Esophagus (tissue), 2 donors: Measurements from ENCODE around the gene MRTFB. TPM values are rescaled to one million over a fixed set of nuclear protein-coding genes. Genes with fewer than 3 reads are reported as not detected.

Experiments
- H3K27ac ChIP-seq, 2 donors: one replicate each; pipeline ENCODE4 v1.5.1; 2013; ENCODE audit warnings: low read depth in 2 of 2, mild to moderate bottlenecking in 2 of 2, inconsistent platforms in 1 of 2, low read length in 1 of 2, moderate library complexity in 1 of 2
- H3K27me3 ChIP-seq, 2 donors: one replicate each; pipeline ENCODE4 v1.6.1; 2013; ENCODE audit warnings: low read length in 2 of 2, control low read depth in 1 of 2, mild to moderate bottlenecking in 1 of 2; ENCODE audit not compliant: insufficient read depth in 2 of 2, control insufficient read depth in 1 of 2
- H3K36me3 ChIP-seq, 2 donors: one replicate each; pipeline ENCODE4 v1.6.1; 2013; ENCODE audit warnings: low read length in 1 of 2; ENCODE audit not compliant: control insufficient read depth in 2 of 2, insufficient read depth in 2 of 2
- H3K4me1 ChIP-seq, 2 donors: one replicate each; pipeline ENCODE4 v1.6.1; 2013; ENCODE audit warnings: low read length in 1 of 2; ENCODE audit not compliant: control insufficient read depth in 2 of 2, insufficient read depth in 2 of 2
- H3K4me3 ChIP-seq, 2 donors: one replicate each; pipeline ENCODE4 v1.5.1; 2013; ENCODE audit warnings: low read length in 2 of 2, mild to moderate bottlenecking in 2 of 2, low read depth in 1 of 2, moderate library complexity in 1 of 2
- H3K9me3 ChIP-seq, 2 donors: one replicate each; pipeline ENCODE4 v1.6.1; 2013; ENCODE audit warnings: mild to moderate bottlenecking in 2 of 2, low read depth in 1 of 2, low read length in 1 of 2, moderate library complexity in 1 of 2; ENCODE audit not compliant: control insufficient read depth in 2 of 2, insufficient read depth in 1 of 2
- WGBS, 2 donors: extraction: QIAGEN DNeasy Blood & Tissue Kit; methylation state at CpG; one replicate each; pipeline ENCODE4 v1.1.7; 2013; 5-methylcytosine and 5-hydroxymethylcytosine counted together
- polyA plus RNA-seq, 2 donors: library from polyadenylated mRNA; stranded (reverse); fragments of 200-250 nt; gene quantifications; one replicate each; pipeline ENCODE4 v1.2.3, GENCODE V29; 2013
- donor health status: healthy with polysubstance abuse.
- donor health status: Bipolar disorder and iron deficiency.

The MRTFB gene
- polyA plus RNA-seq, 2 donors: 5.4 to 7.1 TPM

DNA sequence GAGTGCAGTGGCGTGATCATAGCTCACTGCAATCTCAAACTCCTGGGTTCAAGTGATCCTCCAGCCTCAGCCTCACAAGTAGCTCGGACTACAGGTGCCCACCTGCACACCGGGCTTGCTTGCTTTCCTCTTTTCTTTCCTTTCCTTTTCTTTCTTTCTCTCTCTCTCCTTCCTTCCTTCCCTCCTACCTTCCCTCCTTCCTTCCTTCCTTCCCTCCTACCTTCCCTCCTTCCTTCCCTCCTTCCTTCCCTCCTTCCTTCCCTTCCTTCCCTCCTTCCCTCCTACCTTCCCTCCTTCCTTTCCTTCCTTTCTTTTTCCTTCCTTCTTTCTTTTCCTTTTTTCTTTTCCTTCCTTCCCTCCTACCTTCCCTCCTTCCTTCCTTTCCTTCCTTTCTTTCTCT, 225.5 kb downstream of the MRTFB start:
- Histone ChIP-seq H3K27ac (no peak overlapping the region), H3K4me3 (no peak overlapping the region), H3K4me1 (no peaks in the 10 kb centered on the region), H3K36me3 (no peaks in the 10 kb centered on the region), H3K27me3 (no peaks in the 10 kb centered on the region), H3K9me3 (no peaks in the 10 kb centered on the region)
- WGBS, 2 donors: 98% methylated on average over 3 of the region's 3 CpGs

DNA sequence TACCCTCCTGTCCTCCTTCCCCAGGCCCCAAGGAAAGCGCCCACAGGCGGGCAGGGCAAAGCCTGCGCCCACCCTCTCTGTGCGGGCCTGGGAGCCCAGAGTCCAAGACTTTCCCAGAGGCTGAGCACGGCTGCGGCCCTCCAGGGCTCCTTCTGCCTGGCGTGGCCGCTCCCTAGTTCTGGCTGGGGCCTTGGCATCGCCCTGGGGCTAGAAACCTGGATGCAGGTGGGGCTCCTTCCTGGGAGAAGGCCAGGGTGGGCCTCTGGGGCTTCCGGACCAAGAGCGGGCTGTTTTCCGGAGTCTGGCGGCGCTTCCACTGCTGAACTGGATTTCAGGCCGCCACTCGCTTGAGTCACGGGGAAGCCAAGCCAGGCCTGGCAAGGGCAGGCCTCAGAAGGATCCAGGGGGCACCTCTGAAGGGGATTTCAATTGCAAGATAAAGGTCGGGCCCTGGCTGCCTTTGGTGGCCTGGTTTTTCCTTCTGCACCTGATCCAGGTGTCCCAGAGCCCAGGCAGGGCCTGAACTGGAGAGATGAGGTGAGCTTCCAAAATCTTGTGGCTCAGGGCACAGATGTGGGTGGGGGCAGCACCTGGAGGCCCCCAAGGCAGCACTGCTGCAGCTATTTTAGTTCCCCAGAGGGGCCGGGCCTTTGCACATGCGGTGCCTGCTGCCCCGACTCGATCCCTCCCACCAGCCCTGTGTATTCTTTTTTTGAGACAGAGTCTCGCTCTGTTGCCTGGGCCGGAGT, 227.4 kb downstream of the MRTFB start:
- no peaks in the 10 kb centered on the region for H3K36me3 ChIP-seq
- 70 to 72% methylated on average over 24 of the region's 24 CpGs for WGBS, 2 donors
- no peaks in the 10 kb centered on the region for H3K9me3 ChIP-seq

DNA sequence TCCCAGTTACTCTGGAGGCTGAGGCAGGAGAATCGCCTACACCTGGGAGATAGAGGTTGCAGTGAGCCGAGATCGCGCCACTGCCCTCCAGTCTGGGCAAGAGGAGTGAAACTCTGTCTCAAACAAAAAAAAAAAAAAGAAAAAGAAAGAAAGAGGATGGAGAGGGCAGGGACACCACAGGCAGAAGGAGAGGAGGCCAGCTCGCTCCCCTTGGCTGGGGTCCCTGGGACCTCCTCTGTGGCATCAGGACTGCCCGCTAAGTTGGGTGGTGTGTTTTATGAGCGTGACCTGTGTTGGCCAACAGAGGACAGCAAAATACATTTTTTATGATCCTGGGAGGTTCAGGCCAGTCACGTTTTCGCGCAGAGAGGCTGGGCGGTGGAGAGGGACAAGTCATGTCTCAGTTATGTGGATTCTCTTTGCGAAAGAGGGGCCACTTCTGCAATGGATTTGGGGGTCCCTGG, 229.6 kb downstream of the MRTFB start:
- Histone ChIP-seq H3K4me3 (peak overlapping the region in 1 of 2 donors; percentile 87), H3K27ac (peak overlapping the region in 1 of 2 donors; percentile 72), H3K36me3 (no peaks in the 10 kb centered on the region), H3K4me1 (no peaks in the 10 kb centered on the region), H3K27me3 (no peaks in the 10 kb centered on the region), H3K9me3 (no peaks in the 10 kb centered on the region)
- 27 to 29% methylated on average over 12 of the region's 12 CpGs for whole genome bisulfite sequencing, 2 donors

More for the DNA sequence above, 227.4 kb downstream of the MRTFB start:
- H3K4me3 ChIP-seq: no peak overlapping the region
- H3K27ac ChIP-seq: no peak overlapping the region
- no peaks in the 10 kb centered on the region for H3K4me1 ChIP-seq
- H3K27me3 ChIP-seq: no peaks in the 10 kb centered on the region

DNA sequence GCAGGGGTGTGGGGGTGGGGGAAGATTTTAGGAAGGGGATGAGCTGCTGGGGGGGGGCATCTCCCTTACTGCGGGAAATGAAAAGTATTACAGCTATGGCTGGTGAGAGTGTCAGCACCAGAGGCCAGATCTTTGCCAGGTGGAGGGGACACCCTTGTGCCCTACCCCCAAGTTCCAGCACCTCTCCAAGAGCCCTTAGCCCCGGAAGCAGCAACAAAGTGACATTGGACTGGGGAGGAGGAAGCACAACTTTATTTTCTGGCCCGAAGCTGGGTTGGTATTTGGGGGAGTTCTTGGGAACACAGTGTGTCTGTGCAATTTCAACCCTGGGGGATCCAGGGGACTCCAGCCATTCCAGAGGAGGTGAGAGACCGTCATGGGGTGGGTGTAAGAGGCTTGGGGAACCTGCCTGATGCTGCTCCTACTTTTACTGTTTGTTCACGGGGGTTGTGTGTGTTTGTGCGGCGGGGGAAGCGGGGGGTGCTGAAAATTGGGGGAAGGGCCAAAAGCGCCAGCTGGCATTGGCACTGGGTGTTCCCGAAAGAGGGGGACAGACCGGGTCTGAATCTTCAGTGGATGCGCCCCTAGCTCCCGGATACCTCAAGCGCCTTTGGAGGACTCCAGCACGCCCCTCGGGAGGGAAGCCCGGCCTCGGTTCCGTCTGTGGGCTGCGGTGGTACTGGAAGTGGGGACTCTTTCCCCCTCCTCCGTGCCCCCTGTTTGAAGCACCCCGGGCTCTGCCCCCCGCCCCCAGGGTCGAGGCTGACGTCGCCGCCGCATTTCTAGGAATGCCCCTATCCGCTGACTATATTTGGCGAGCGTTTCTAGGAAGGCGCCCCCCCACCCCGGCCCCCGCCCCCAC, 230.3 kb downstream of the MRTFB start:
- Histone ChIP-seq H3K4me3 (peak overlapping the region; percentile 24 to 87), H3K9me3 (no peaks in the 10 kb centered on the region), H3K27me3 (no peaks in the 10 kb centered on the region), H3K4me1 (no peaks in the 10 kb centered on the region), H3K36me3 (no peaks in the 10 kb centered on the region), H3K27ac (peak overlapping the region; percentile 72 to 87)
- 1% methylated on average over 19 to 34 of the region's 34 CpGs for WGBS, 2 donors

DNA sequence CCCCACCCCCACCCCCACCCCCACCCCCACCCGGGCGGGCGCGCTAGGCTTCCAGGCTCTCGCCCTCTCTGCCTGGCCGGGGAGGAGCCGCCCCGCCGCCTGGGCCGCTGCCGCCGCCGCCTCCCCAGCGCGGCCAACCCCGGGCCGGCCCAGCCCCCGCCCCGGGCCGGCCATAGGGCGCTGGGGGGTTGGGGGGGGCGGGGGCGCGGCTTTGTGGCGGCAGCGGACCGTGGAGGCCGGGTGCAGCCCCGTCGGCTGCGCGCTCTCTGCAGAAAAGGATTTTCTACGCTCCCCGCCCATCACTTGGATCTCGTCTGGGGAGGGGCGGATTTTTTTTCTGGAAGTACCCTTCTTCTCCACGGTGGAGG, 230.9 kb downstream of the MRTFB start:
- Histone ChIP-seq H3K36me3 (no peaks in the 10 kb centered on the region), H3K27ac (peak overlapping the region; percentile 72 to 84), H3K27me3 (no peaks in the 10 kb centered on the region), H3K9me3 (no peaks in the 10 kb centered on the region), H3K4me1 (peaks cover 3 to 5% of the 10 kb centered on the region in 2 donors), H3K4me3 (peak overlapping the region; percentile 78 to 87)
- WGBS, 2 donors: 0% methylated on average over 21 to 33 of the region's 37 CpGs

DNA sequence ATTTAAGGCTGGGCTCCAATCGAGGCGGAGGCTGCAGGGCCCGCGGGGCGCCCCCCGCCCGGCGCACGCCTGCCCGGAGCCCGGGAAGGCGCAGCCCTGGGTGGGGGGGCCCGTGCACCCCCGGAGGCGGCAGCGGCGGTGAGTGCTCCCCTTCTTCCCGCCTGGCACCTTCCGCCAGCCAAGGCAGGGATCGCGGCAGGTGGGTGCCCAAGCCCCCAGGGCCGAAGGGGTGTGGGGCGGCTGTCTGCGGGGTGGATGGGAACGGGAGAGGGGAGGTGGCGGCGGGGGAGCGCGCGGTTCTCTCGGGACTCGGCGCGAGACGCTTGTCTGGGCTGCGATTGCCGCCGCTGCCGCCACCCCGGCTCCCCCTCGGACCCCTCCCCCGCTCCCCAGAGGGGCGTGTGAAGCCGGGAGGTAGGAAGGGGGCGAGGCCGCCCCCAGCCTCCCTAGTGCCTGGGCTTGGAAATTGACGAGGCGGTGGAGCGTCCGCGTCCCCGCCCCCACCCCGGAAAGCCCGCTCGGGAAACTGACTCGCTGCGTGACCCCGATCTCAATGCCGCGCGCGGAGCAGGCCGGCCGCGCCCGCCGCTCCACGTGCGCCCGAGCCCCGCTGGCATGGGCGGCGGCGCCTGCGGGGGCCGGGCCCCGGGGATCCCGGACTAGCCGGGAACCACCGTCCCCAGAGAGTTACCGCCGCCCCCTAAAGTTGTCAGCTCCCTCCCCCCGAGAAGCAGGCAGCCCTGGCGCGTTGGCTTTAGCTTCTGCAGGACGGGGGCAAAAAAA, 231.5 kb downstream of the MRTFB start:
- H3K9me3 ChIP-seq: no peaks in the 10 kb centered on the region
- peak overlapping the region; percentile 78 to 87 for H3K4me3 ChIP-seq
- WGBS, 2 donors: 0 to 1% methylated on average over 48 to 86 of the region's 86 CpGs
- H3K27ac ChIP-seq: peak overlapping the region; percentile 59 to 84
- H3K4me1 ChIP-seq: peaks cover 8 to 9% of the 10 kb centered on the region in 2 donors
- no peaks in the 10 kb centered on the region for H3K27me3 ChIP-seq
- H3K36me3 ChIP-seq: no peaks in the 10 kb centered on the region

DNA sequence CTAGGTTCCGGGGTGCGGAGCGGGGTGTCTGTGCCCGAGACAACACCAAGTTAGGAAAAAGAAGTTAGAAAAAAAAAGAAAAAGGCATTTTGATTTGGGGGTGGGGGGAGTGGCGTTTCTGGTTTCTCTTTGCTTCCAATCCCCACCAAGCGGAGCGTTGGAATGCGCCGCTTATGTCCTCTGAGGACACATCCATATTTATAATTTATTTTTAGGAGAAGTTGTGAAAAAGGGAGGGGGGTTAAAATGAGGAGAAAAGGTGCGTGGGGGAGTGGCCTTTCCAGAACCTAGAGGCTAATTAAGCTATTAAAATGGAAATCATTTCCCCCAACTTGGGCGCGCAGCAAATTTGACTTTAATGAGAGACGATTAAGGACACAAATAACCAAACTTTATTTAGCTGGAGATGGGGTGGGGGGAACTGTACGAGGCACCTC, 232.1 kb downstream of the MRTFB start:
- H3K27me3 ChIP-seq: no peaks in the 10 kb centered on the region
- peaks cover 9 to 13% of the 10 kb centered on the region in 2 donors for H3K4me1 ChIP-seq
- H3K9me3 ChIP-seq: no peaks in the 10 kb centered on the region
- H3K36me3 ChIP-seq: no peaks in the 10 kb centered on the region
- peak overlapping the region; percentile 78 to 87 for H3K4me3 ChIP-seq
- H3K27ac ChIP-seq: peak overlapping the region; percentile 59 to 84
- WGBS, 2 donors: 14 to 16% methylated on average over 14 of the region's 14 CpGs

DNA sequence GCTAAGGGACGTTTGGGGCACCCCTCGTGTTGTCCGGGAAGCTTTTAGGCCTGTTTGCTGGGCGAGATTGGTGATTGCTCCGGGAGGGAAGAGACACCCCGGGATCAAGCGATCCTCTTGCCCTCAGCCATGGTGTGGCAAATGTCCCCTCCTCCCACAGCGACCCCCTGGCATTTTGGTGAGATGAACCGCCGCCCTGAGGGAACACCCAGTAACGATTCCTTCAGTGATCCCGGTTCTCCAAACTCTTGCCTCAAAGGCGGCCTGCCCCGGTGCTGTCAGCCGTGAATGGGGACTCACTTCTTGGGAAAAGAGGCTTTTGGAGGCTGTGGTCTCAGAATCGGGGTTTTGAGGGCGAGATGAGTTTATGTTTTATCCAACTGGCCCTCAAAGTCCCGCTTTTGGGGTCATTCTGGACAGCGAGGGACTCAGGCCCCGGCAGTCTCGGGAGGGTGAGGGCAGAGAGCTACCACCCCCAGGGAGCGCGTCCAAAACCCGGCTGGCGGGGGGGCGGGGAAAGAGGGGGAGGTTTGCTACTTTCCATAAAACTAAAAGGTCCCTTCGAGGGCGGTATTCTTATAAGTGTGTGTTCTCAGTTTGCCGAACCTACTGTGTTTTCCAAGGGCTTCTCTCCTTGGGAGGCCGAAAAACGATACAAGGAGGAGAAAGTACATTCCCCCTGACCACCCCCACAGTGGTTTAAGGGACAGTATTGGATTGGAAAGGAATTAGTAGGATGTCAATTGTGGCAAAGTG, 232.7 kb downstream of the MRTFB start:
- Histone ChIP-seq H3K4me3 (peak overlapping the region; percentile 78 to 87), H3K27me3 (no peaks in the 10 kb centered on the region), H3K27ac (peak overlapping the region; percentile 16 to 72), H3K36me3 (no peaks in the 10 kb centered on the region), H3K9me3 (no peaks in the 10 kb centered on the region), H3K4me1 (peaks cover 11 to 17% of the 10 kb centered on the region in 2 donors)
- 43 to 59% methylated on average over 31 of the region's 31 CpGs for WGBS, 2 donors
